DMS 273 treated with DMSO at 0.1 percent for 48 hours (cell line): ENCODE results near the gene SDCBP2.

Experiments used
- DNase-seq: peaks from one replicate; lab custom pipeline; 2025; lab: John Stamatoyannopoulos, UW

SDCBP2 gene

GRCh38 chr20:1331101-1331500, 2.2 kb upstream of the SDCBP2 start:
- no peak for DNase-seq

GRCh38 chr20:1330075-1330830, 1.3 kb upstream of the SDCBP2 start:
- DNase-seq: no peak

- DNase-seq: no peak
Measured at GRCh38 chr20:1327827-1328679, 886 bp downstream of the SDCBP2 start.

- DNase-seq: no peak
Measured at GRCh38 chr20:1327241-1327653, 1.7 kb downstream of the SDCBP2 start.

- DNase-seq: no peak
Measured at GRCh38 chr20:1326031-1326930, 2.7 kb downstream of the SDCBP2 start.

- peak; percentile 73 for DNase-seq
Measured at GRCh38 chr20:1325173-1326030, 3.5 kb downstream of the SDCBP2 start.

GRCh38 chr20:1324598-1325172, 4.3 kb downstream of the SDCBP2 start:
- DNase-seq: no peak

GRCh38 chr20:1323830-1324597, 4.9 kb downstream of the SDCBP2 start:
- no peak for DNase-seq

- DNase-seq: no peak
Measured at GRCh38 chr20:1323256-1323655, 5.7 kb downstream of the SDCBP2 start.

- DNase-seq: no peak
Measured at GRCh38 chr20:1322511-1323245, 6.3 kb downstream of the SDCBP2 start.

GRCh38 chr20:1321654-1321939, 7.3 kb downstream of the SDCBP2 start:
- no peak for DNase-seq

GRCh38 chr20:1320902-1321653, 7.9 kb downstream of the SDCBP2 start:
- no peak for DNase-seq

- no peak for DNase-seq
Measured at GRCh38 chr20:1320016-1320415, 8.9 kb downstream of the SDCBP2 start.

GRCh38 chr20:1319462-1319861, 9.5 kb downstream of the SDCBP2 start:
- no peak for DNase-seq

GRCh38 chr20:1319051-1319450, 9.9 kb downstream of the SDCBP2 start:
- DNase-seq: no peak

GRCh38 chr20:1317545-1318255, 11.2 kb downstream of the SDCBP2 start:
- no peak for DNase-seq

- no peak for DNase-seq
Measured at GRCh38 chr20:1315804-1316203, 13.1 kb downstream of the SDCBP2 start.
